ENCODE results near the gene TFDP1.

DNA sequence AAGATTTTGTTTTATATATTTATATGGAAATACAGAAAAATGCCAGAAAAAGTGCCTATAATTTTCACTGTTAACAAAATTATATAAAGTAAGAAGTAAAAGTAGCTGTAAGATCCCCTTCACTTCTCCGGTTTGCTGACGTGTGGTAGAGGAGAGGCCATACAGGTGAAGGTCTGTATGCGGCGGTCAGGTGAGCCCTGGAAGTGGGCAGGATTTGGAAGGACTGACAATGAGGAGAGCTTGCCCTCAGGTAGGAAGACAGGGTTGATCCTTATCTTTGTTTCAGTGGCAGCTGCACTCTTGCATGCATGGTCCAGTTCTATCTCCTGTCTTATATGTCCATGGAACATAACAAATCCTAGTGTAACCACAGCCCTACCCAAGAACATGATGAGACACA is 16.9 kb upstream of the TFDP1 start:
- TF ChIP-seq, protein P1, sequence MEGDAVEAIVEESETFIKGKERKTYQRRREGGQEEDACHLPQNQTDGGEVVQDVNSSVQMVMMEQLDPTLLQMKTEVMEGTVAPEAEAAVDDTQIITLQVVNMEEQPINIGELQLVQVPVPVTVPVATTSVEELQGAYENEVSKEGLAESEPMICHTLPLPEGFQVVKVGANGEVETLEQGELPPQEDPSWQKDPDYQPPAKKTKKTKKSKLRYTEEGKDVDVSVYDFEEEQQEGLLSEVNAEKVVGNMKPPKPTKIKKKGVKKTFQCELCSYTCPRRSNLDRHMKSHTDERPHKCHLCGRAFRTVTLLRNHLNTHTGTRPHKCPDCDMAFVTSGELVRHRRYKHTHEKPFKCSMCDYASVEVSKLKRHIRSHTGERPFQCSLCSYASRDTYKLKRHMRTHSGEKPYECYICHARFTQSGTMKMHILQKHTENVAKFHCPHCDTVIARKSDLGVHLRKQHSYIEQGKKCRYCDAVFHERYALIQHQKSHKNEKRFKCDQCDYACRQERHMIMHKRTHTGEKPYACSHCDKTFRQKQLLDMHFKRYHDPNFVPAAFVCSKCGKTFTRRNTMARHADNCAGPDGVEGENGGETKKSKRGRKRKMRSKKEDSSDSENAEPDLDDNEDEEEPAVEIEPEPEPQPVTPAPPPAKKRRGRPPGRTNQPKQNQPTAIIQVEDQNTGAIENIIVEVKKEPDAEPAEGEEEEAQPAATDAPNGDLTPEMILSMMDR (IDR thresholded peaks at IDR 0.05; ENCODE audit: low read length), result no peak
- TF ChIP-seq EZH2 (IDR thresholded peaks at IDR 0.05; ENCODE audit: borderline replicate concordance, low read length), result no peak
